H1 (cell line): Measurements from ENCODE around the gene WBP1. TPM values are rescaled to one million over a fixed set of nuclear protein-coding genes. Genes with fewer than 3 reads are reported as not detected.

Experiments used
- CTCF ChIA-PET: fragments of 300-600 bp; sonication (Branson Sonifier 250); formaldehyde crosslinking; loops from one replicate; lab custom pipeline; 2021; ENCODE audit not compliant: partially characterized antibody; lab: Charles Lee
- POLR2A ChIA-PET: fragments of 300-600 bp; sonication (Branson Sonifier 250); formaldehyde crosslinking; loops from one replicate; lab custom pipeline; 2021; ENCODE audit warnings: inconsistent platforms; ENCODE audit not compliant: partially characterized antibody; lab: Charles Lee
- DNase-seq, 2 experiments: peaks; one replicate each; pipeline versions ENCODE4 v3.0.0 to v3.0.0-alpha.2; 2010 to 2022; ENCODE audit warnings: low spot score in 2 of 2, low read depth in 1 of 2, mixed read lengths in 1 of 2
- FAIRE-seq: peaks from 2 replicates; lab custom pipeline; 2011; peaks lifted over from hg19 to GRCh38; lab: Jason Lieb, UNC
- H2AFZ ChIP-seq: 2 replicates; pipeline ENCODE4 v1.8.1; 2012; ENCODE audit warnings: low read length, inconsistent platforms
- H2AK5ac ChIP-seq: 2 replicates; pipeline ENCODE4 v1.6.1; 2013; ENCODE audit warnings: low read depth, low read length
- H2BK120ac ChIP-seq: replicated peaks from 2 replicates; pipeline ENCODE3; 2013; ENCODE audit warnings: low read depth, low read length, inconsistent platforms
- H2BK12ac ChIP-seq: 2 replicates; pipeline ENCODE4 v1.6.1; 2013; ENCODE audit warnings: low read depth, low read length
- H2BK15ac ChIP-seq: 2 replicates; pipeline ENCODE4 v1.6.1; 2013; ENCODE audit warnings: low read length
- H2BK20ac ChIP-seq: 2 replicates; pipeline ENCODE4 v1.6.1; 2013; ENCODE audit warnings: low read length
- H2BK5ac ChIP-seq: 2 replicates; pipeline ENCODE4 v1.6.1; 2013; ENCODE audit warnings: low read depth, low read length
- H3K14ac ChIP-seq: 2 replicates; pipeline ENCODE4 v1.6.1; 2013; ENCODE audit warnings: inconsistent platforms; ENCODE audit not compliant: insufficient read length
- H3K18ac ChIP-seq: 2 replicates; pipeline ENCODE4 v1.6.1; 2013; ENCODE audit warnings: low read length; ENCODE audit errors: extremely low read depth
- H3K23ac ChIP-seq: 2 replicates; pipeline ENCODE4 v1.6.1; 2013; ENCODE audit warnings: inconsistent platforms; ENCODE audit not compliant: insufficient read length
- H3K23me2 ChIP-seq: 2 replicates; pipeline ENCODE4 v1.6.1; 2013; ENCODE audit warnings: low read depth, low read length
- H3K27ac ChIP-seq: 2 replicates; pipeline ENCODE4 v1.6.1; 2011; ENCODE audit warnings: low read depth, low read length, inconsistent platforms
- H3K27me3 ChIP-seq, 4 experiments: replicated peaks in 1 of 4; 1 replicate in 1 of 4; 2 replicates in 3 of 4; pipeline versions ENCODE4 v1.6.1 to v1.8.1; 2011 to 2013; ENCODE audit warnings: low read length in 3 of 4, mild to moderate bottlenecking in 3 of 4, inconsistent platforms in 2 of 4, mixed read lengths in 2 of 4, moderate library complexity in 1 of 4; ENCODE audit not compliant: control insufficient read depth in 3 of 4, insufficient read depth in 3 of 4; ENCODE audit errors: extremely low read depth in 1 of 4
- H3K36me3 ChIP-seq, 4 experiments: 2 replicates each; pipeline versions ENCODE4 v1.6.1 to v1.8.1; 2011 to 2013; ENCODE audit warnings: mild to moderate bottlenecking in 4 of 4, low read length in 3 of 4, moderate library complexity in 2 of 4, control low read depth in 1 of 4, inconsistent platforms in 1 of 4; ENCODE audit not compliant: insufficient read depth in 4 of 4, control insufficient read depth in 2 of 4
- H3K4ac ChIP-seq: replicated peaks from 2 replicates; pipeline ENCODE3; 2013; ENCODE audit warnings: low read length, low read depth, mixed read lengths, inconsistent platforms; ENCODE audit not compliant: insufficient read length
- H3K4me1 ChIP-seq, 4 experiments: replicated peaks in 1 of 4; 1 replicate in 1 of 4; 2 replicates in 3 of 4; pipeline versions ENCODE4 v1.6.1 to v1.8.1; 2011 to 2013; ENCODE audit warnings: low read length in 3 of 4, inconsistent platforms in 2 of 4, mixed read lengths in 1 of 4; ENCODE audit not compliant: insufficient read depth in 4 of 4, control insufficient read depth in 3 of 4
- H3K4me2 ChIP-seq, 2 experiments: 2 replicates each; pipeline versions ENCODE4 v1.6.1 to v1.8.1; 2011 to 2013; ENCODE audit warnings: low read depth in 2 of 2, low read length in 2 of 2, control low read depth in 1 of 2, inconsistent platforms in 1 of 2, mild to moderate bottlenecking in 1 of 2; ENCODE audit not compliant: insufficient read depth in 1 of 2
- H3K4me3 ChIP-seq, 4 experiments: fragments of 200-600, 300-600 bp in 1 of 4; sonication (generic), shearing (Covaris generic), sonication (Bioruptor Twin) in 1 of 4; 2 replicates each; pipeline versions ENCODE4 v1.5.1 to v1.8.1; 2011 to 2016; ENCODE audit warnings: low read length in 4 of 4, low read depth in 3 of 4, control low read depth in 2 of 4, inconsistent platforms in 2 of 4, mild to moderate bottlenecking in 2 of 4, mixed read lengths in 1 of 4, moderate library complexity in 1 of 4; ENCODE audit not compliant: insufficient read depth in 2 of 4; ENCODE audit errors: extremely low read depth in 1 of 4
- H3K56ac ChIP-seq: replicated peaks from 2 replicates; pipeline ENCODE3; 2013; ENCODE audit warnings: low read depth, mild to moderate bottlenecking, mixed read lengths, low read length, inconsistent platforms; ENCODE audit not compliant: insufficient read length
- H3K79me1 ChIP-seq: 2 replicates; pipeline ENCODE4 v1.6.1; 2013; ENCODE audit warnings: low read depth, low read length, control low read depth
- H3K79me2 ChIP-seq, 2 experiments: 2 replicates each; pipeline versions ENCODE4 v1.6.1 to v1.8.1; 2012 to 2013; ENCODE audit warnings: low read length in 2 of 2, mild to moderate bottlenecking in 2 of 2, inconsistent platforms in 1 of 2; ENCODE audit not compliant: insufficient read depth in 2 of 2, control insufficient read depth in 1 of 2
- H3K9ac ChIP-seq, 4 experiments: replicated peaks in 1 of 4; 1 replicate in 1 of 4; 2 replicates in 3 of 4; pipeline versions ENCODE4 v1.6.1 to v1.8.1; 2011 to 2013; ENCODE audit warnings: low read depth in 3 of 4, low read length in 3 of 4, control low read depth in 2 of 4, mild to moderate bottlenecking in 2 of 4, moderate library complexity in 2 of 4, inconsistent platforms in 1 of 4; ENCODE audit errors: extremely low read depth in 1 of 4
- H3K9me3 ChIP-seq, 2 experiments: 2 replicates each; pipeline versions ENCODE4 v1.6.1 to v1.8.1; 2012 to 2013; ENCODE audit warnings: mild to moderate bottlenecking in 2 of 2, moderate library complexity in 2 of 2, control low read depth in 1 of 2, inconsistent platforms in 1 of 2, low read depth in 1 of 2, low read length in 1 of 2, mixed read lengths in 1 of 2; ENCODE audit not compliant: insufficient read depth in 2 of 2
- H4K20me1 ChIP-seq, 2 experiments: replicated peaks in 1 of 2; 2 replicates each; pipeline versions ENCODE3 to v1.8.1; 2011 to 2013; ENCODE audit warnings: inconsistent platforms in 2 of 2, low read length in 2 of 2, mild to moderate bottlenecking in 1 of 2; ENCODE audit not compliant: insufficient read depth in 2 of 2, control insufficient read depth in 1 of 2
- H4K5ac ChIP-seq: 2 replicates; pipeline ENCODE4 v1.6.1; 2013; ENCODE audit warnings: low read length, low read depth, mixed read lengths, inconsistent platforms; ENCODE audit not compliant: insufficient read length
- H4K8ac ChIP-seq: 2 replicates; pipeline ENCODE4 v1.8.0; 2013; ENCODE audit warnings: mild to moderate bottlenecking, moderate library complexity, low read length, inconsistent platforms; ENCODE audit not compliant: insufficient read depth; ENCODE audit errors: extremely low read depth
- H4K91ac ChIP-seq: replicated peaks from 2 replicates; pipeline ENCODE3; 2013; ENCODE audit warnings: low read length, mixed read lengths, inconsistent platforms; ENCODE audit not compliant: insufficient read length
- ASH2L ChIP-seq: fragments of 200-600, 300-600 bp; sonication (generic); IDR thresholded peaks from one replicate; pipeline ENCODE4 v1.7.1; 2017; ENCODE audit warnings: low read length
- ATF2 ChIP-seq: IDR thresholded peaks from 2 replicates; pipeline ENCODE4 v1.6.1; 2012; ENCODE audit warnings: low read length, inconsistent platforms
- EGR1 ChIP-seq: IDR thresholded peaks from 2 replicates; pipeline ENCODE4 v1.6.1; 2011; ENCODE audit warnings: low read depth, low read length, borderline replicate concordance
- FOSL1 ChIP-seq: IDR thresholded peaks from 2 replicates; pipeline ENCODE4 v1.6.1; 2011; ENCODE audit warnings: mild to moderate bottlenecking, low read depth, low read length, moderate library complexity; ENCODE audit not compliant: insufficient read depth
- HDAC2 ChIP-seq, 2 experiments: fragments of 300-600 bp in 1 of 2; sonication (generic) in 1 of 2; IDR thresholded peaks; 2 replicates each; pipeline ENCODE4 v1.6.1; 2011 to 2012; ENCODE audit warnings: low read depth in 2 of 2, low read length in 2 of 2, mild to moderate bottlenecking in 2 of 2, moderate library complexity in 2 of 2, borderline replicate concordance in 1 of 2, inconsistent platforms in 1 of 2
- RNF2 ChIP-seq: fragments of 200-900, 300-1000 bp; sonication (generic); IDR thresholded peaks from 2 replicates; pipeline ENCODE4 v1.7.1; 2016; ENCODE audit warnings: borderline replicate concordance, low read depth, mild to moderate bottlenecking, antibody characterized with exemption, low read length; ENCODE audit not compliant: poor library complexity, severe bottlenecking; ENCODE audit errors: missing control alignments
- SIX5 ChIP-seq: IDR thresholded peaks from 2 replicates; pipeline ENCODE4 v1.6.1; 2011; ENCODE audit warnings: mild to moderate bottlenecking, low read depth, low read length
- SP2 ChIP-seq: IDR thresholded peaks from 2 replicates; pipeline ENCODE4 v1.6.1; 2012; ENCODE audit warnings: mild to moderate bottlenecking, low read length, inconsistent platforms
- TAF1 ChIP-seq: IDR thresholded peaks from 2 replicates; pipeline ENCODE4 v1.6.1; 2011; ENCODE audit warnings: mild to moderate bottlenecking, low read depth, low read length
- YY1 ChIP-seq: IDR thresholded peaks from 2 replicates; pipeline ENCODE4 v1.6.1; 2011; ENCODE audit warnings: low read depth, mild to moderate bottlenecking, low read length
- WGBS, 2 experiments: shearing (Covaris generic) in 1 of 2; methylation state at CpG; one replicate each; pipeline versions ENCODE4 v1.1.6 to v1.1.7; 2013 to 2015; ENCODE audit warnings: low lambda C conversion rate in 2 of 2, mixed read lengths in 2 of 2, inconsistent platforms in 1 of 2, low coverage in 1 of 2, missing lambda C conversion rate in 1 of 2; ENCODE audit not compliant: insufficient replicate concordance in 2 of 2, insufficient coverage in 1 of 2, insufficient read length in 1 of 2; ENCODE audit errors: extremely low coverage in 1 of 2, missing lambda C conversion rate in 1 of 2; 5-methylcytosine and 5-hydroxymethylcytosine counted together
- polyA plus RNA-seq, 7 experiments: library from polyadenylated mRNA; depleted of rRNA in 3 of 7; stranded (reverse) in 5 of 7; unstranded in 2 of 7; fragments of >200 nt in 5 of 7; fragments of 200-250 nt in 2 of 7; gene quantifications; 1 replicate in 5 of 7; 2 replicates in 1 of 7; 4 replicates in 1 of 7; pipeline versions ENCODE4 v1.2.1 to v1.2.3, GENCODE V29; 2011 to 2013; ENCODE audit warnings: missing spikeins in 2 of 7, mixed read lengths in 2 of 7
- total RNA-seq: library from RNA; stranded (reverse); fragmentation: NEBNext Ultra II Directional; extraction: Animal tissue kit (Norgen Biotek cat#: 25700); gene quantifications from 2 replicates; pipeline ENCODE4 v1.2.1, GENCODE V29; 2021

WBP1 gene
- total and polyA plus RNA-seq, 2 of the 8 experiments (the other 6 are each of a cell fraction or from before 2014, with no cell fraction given): 57.2 to 190 TPM

GRCh38 chr2:74444498-74445318, 13.5 kb upstream of the WBP1 start:
- no peak overlapping the region; the same call in 1 of the 2 replicates for H4K8ac ChIP-seq
- H3K23ac ChIP-seq: no peak overlapping the region
- H2BK20ac ChIP-seq: no peak overlapping the region
- no peak overlapping the region for H3K27ac ChIP-seq
- FAIRE-seq (no peak), DNase-seq (no peak)
- no peak overlapping the region for H2BK5ac ChIP-seq
- no peak overlapping the region for H3K56ac ChIP-seq
- H3K9ac ChIP-seq: no peak overlapping the region
- no peak overlapping the region for H4K91ac ChIP-seq
- H2BK120ac ChIP-seq: no peak overlapping the region
- no peak overlapping the region for H2BK12ac ChIP-seq
- no peak overlapping the region for H3K18ac ChIP-seq
- no peaks in the 10 kb centered on the region; the same call in 1 of the 2 replicates for H3K79me1 ChIP-seq
- WGBS, 2 experiments: 77% methylated on average over 5 of the region's 5 CpGs; no CpG with 5 or more reads in 1 of the 2 experiments
- H3K4me3 ChIP-seq: no peak overlapping the region
- H2AFZ ChIP-seq: no peak overlapping the region
- no peaks in the 10 kb centered on the region for H3K9me3 ChIP-seq
- H3K23me2 ChIP-seq: peaks cover 6% of the 10 kb centered on the region; the same call in 1 of the 2 replicates
- H3K79me2 ChIP-seq: peaks cover 0 to 6% of the 10 kb centered on the region in 2 experiments; a peak in 2 of 4 replicates
- H3K4me1 ChIP-seq: peaks cover 0 to 5% (median 2%) of the 10 kb centered on the region in 4 experiments; a peak in 4 of 7 replicates
- H3K27me3 ChIP-seq: no peaks in the 10 kb centered on the region; a peak in 2 of 7 replicates
- CTCF ChIA-PET: interaction anchor here (0.6 to 3.1 kb wide), 6 partner anchors 10 to 44 kb away, joined by 3 to 9 read pairs (median 4); partner anchors contain the start of gene INO80B
- H2BK15ac ChIP-seq: no peak overlapping the region
- no peak overlapping the region for H4K5ac ChIP-seq
- no peak overlapping the region for H3K4ac ChIP-seq
- no peak overlapping the region for H3K14ac ChIP-seq
- H3K36me3 ChIP-seq: no peaks in the 10 kb centered on the region
- no peak overlapping the region for H2AK5ac ChIP-seq
- H3K4me2 ChIP-seq: no peak overlapping the region
- no peaks in the 10 kb centered on the region for H4K20me1 ChIP-seq
- POLR2A ChIA-PET: interaction anchor here (1.0 to 2.7 kb wide), 6 partner anchors 13 to 53 kb away, joined by 3 to 15 read pairs (median 4); partner anchors contain the start of gene WBP1
- TF ChIP-seq EGR1: no peak
- no peak for TF ChIP-seq ATF2
- no peak for TF ChIP-seq SIX5
- no peak for TF ChIP-seq RNF2
- TF ChIP-seq ASH2L: no peak
- no peak for TF ChIP-seq TAF1
- no peak for TF ChIP-seq HDAC2 (IDR thresholded peaks at IDR 0.05; ENCODE audit: borderline replicate concordance in 1 of 2, low read depth in 2 of 2, low read length in 2 of 2)
- TF ChIP-seq SP2: no peak
- TF ChIP-seq FOSL1: no peak
- no peak for TF ChIP-seq YY1
